PC-9 (cell line): ENCODE measurements around the gene TXNRD1.

ENCODE experiments used
- EZH2 ChIP-seq: fragments of 200-600 bp; sonication (generic); IDR thresholded peaks from 2 replicates; pipeline ENCODE4 v1.8.0; 2017; ENCODE audit warnings: antibody characterized with exemption, low read depth
- TF ChIP-seq, protein P1 (sequence below): fragments of 200-600 bp; sonication (generic); conservative IDR thresholded peaks from 2 replicates; pipeline ENCODE4 v1.6.1; 2017; ENCODE audit warnings: mixed run types, antibody characterized with exemption, mild to moderate bottlenecking, moderate library complexity

DNA sequence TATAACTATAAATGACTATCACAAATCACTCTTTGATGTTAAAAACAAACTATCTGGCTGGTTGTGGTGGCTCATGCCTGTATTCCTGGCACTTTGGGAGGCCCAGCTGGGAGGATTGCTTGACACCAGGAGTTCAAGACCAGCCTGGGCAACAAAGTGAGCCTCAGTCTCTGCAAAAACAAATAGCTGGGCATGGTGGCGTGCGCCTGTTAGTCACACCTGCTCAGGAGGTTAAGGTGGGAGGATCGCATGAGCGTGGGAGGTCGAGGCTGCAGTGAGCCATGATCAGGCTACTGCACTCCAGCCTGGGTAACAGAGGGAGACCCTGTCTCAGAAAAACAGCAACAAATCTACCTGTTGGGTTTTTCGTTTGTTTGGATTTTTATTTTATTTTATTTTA is 5.4 kb downstream of the TXNRD1 start:
- TF ChIP-seq, protein P1, sequence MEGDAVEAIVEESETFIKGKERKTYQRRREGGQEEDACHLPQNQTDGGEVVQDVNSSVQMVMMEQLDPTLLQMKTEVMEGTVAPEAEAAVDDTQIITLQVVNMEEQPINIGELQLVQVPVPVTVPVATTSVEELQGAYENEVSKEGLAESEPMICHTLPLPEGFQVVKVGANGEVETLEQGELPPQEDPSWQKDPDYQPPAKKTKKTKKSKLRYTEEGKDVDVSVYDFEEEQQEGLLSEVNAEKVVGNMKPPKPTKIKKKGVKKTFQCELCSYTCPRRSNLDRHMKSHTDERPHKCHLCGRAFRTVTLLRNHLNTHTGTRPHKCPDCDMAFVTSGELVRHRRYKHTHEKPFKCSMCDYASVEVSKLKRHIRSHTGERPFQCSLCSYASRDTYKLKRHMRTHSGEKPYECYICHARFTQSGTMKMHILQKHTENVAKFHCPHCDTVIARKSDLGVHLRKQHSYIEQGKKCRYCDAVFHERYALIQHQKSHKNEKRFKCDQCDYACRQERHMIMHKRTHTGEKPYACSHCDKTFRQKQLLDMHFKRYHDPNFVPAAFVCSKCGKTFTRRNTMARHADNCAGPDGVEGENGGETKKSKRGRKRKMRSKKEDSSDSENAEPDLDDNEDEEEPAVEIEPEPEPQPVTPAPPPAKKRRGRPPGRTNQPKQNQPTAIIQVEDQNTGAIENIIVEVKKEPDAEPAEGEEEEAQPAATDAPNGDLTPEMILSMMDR = no peak
- TF ChIP-seq EZH2 = no peak
